D721Med (cell line): ENCODE results near the gene ACAD8.

ENCODE experiments used
- DNase-seq: peaks from one replicate; pipeline ENCODE4 v3.0.0; 2011; ENCODE audit warnings: low spot score; ENCODE audit not compliant: insufficient read length
- FAIRE-seq: peaks from 2 replicates; lab custom pipeline; 2011; peaks lifted over from hg19 to GRCh38; lab: Jason Lieb, UNC
- CTCF ChIP-seq: IDR thresholded peaks from 2 replicates; pipeline ENCODE4 v1.5.1; 2012; ENCODE audit warnings: mild to moderate bottlenecking, control low read depth; ENCODE audit not compliant: insufficient read depth; ENCODE audit errors: missing control alignments

The ACAD8 gene

GRCh38 chr11:134240592-134240991 lies 12.8 kb upstream of the ACAD8 start:
- FAIRE-seq (no peak), DNase-seq (no peak)
- TF ChIP-seq CTCF, result no peak

DNA sequence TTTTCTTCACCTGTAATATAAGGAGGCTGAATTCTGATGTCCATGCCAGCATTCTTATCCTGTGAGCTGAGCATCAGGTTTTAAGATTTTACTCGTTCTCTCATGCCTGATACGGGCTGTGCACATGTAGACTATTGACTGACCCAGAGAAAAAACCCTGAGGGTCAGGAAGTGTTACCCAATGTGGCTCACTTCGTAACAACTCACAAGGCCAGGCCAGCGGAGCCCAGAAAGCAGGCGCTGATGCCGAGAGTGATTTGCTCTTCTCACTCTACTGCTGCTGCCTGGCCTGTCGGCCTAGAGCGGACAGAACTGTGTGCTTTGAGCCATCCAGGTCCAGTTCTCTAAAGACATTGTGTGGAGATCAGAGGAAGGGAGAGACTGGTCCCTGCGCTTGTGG lies 11.0 kb upstream of the ACAD8 start:
- FAIRE-seq, result no peak
- DNase-seq, result no peak
- TF ChIP-seq CTCF, result no peak

DNA sequence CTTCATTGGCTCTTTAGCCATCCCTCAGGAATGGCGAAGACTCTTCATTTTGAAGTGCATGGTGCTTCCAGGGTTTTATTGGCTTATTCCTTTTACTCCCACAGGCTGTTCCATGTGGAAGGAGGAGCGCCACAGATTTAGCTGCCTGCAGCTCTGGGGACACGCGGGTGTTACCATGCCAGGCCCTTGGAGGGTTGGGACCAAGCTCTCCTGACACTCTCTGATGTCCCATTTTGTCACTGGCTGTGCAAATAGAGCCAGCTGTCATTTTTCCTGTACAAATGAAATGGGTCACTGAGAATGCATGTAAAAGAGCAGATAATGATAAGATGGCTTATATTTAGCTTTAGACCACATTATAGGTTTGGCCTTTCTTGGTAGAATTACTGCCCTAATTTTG lies 9.5 kb upstream of the ACAD8 start:
- TF ChIP-seq CTCF, result no peak
- DNase-seq (no peak), FAIRE-seq (no peak)

DNA sequence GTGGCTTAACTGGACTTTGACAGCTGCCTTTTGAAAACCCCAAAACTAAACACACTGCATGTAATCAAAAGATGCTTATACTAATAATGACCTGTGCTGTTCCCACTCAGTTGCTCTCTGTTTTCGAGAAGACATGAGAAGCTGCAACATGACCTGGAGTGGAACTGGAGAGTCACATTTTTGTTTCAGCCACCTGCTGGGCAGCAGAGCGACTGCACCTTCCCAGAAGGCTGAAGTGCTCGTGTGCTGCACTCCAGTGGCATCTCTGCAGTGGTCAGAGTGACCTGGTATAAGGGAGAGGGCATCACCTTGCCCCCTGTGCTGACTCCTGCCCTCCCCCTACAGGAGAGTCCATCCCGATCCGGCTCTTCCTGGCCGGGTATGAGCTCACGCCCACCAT lies 8.8 kb upstream of the ACAD8 start:
- FAIRE-seq (no peak), DNase-seq (no peak)
- peak; percentile 21 for TF ChIP-seq CTCF

GRCh38 chr11:134245434-134245833 lies 7.9 kb upstream of the ACAD8 start:
- TF ChIP-seq CTCF, result no peak
- FAIRE-seq (no peak), DNase-seq (no peak)

DNA sequence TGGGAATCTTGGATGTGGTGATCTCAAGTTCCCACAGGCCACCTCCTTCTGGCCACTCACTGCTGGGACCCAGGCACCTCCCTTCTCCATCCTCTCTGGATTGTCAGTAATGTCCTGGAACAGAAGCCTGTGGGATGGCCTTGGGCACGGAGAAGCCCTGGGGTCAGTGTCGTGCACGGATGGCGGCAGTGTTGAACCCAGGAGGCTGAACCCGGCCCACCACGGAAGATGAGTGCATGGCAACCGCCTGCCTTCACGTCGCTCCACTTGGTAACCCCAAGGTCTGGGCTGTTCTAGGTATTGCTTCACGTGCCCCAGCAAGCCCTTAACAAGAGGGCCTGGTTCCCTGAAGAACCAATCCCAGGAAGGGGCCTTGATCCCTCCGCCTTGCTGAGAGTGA lies 7.3 kb upstream of the ACAD8 start:
- TF ChIP-seq CTCF, result no peak
- DNase-seq, result no peak
- FAIRE-seq, result no peak

DNA sequence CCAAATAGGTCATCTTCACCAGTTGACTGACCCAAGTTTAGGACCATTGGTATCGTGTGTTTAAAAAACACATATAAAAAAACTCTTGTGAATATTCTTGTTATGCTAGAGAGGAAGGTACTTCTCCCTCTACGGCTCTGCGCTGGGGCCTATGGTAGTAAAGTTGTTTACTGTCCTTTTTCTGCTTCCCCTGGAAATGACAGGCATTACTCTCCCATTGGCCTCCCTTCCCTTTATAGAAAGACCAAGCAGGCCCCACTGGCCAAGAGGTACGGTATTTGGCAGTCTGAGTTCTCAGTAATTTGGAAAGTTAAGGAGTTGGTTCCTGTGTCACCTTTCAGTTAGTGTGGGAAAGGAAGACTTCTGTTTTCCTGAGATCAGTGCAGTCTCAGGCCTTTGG lies 6.7 kb upstream of the ACAD8 start:
- no peak for TF ChIP-seq CTCF
- FAIRE-seq (no peak), DNase-seq (no peak)
